ENCODE measurements around the gene ERICH4.

The ERICH4 gene, protein sequence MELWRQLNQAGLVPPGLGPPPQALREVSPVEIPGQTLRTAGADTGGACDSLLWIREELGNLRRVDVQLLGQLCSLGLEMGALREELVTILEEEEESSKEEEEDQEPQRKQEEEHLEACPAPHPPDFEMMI

DNA sequence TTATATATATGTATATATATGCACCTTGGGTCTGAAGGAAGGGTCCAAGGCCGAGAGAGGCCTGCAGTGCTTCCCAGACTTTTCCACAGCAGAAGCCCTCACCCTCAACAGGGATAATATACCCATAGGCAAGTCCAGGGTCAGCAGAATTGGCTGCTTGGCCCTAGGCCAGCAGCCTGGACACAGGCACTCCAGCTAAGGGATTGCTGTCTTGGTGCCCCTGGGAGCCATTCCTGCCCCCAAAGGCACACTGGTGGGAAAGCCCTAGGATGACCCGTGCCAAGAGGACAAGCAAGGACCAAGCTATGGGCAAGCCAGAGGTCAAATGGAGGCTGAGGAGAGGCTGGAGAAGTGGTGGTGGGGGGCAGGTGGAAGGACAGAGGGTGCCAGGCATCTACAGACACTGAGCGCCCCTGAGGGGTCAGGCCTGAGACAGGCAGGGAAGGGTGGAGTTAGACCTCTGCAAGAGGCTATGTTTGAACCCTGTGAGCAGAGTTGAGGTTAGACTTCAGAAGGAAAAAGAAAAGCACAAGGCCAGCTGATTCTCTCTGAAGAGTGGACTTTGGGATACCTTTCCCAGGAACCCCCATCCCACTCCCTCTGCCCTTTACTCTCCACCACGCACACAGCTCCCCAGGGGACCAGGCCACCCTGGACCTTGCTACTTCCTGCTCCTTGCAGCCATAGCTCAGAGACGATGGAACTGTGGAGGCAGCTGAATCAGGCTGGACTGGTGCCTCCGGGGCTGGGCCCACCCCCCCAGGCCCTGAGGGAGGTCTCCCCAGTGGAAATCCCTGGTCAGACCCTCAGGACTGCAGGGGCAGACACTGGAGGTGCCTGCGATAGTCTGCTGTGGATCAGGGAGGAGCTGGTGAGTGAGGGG lies at the start of gene ERICH4:
TSS of gene ERICH4 (plus strand) at position 684 of the 883 bp plus-strand sequence. CDS start at position 698, 14 bp downstream.
- H3K36me3 ChIP-seq: peaks cover 3% of the 10 kb centered on the region; the same call in 1 of the 2 replicates
- TF ChIP-seq, protein P1, sequence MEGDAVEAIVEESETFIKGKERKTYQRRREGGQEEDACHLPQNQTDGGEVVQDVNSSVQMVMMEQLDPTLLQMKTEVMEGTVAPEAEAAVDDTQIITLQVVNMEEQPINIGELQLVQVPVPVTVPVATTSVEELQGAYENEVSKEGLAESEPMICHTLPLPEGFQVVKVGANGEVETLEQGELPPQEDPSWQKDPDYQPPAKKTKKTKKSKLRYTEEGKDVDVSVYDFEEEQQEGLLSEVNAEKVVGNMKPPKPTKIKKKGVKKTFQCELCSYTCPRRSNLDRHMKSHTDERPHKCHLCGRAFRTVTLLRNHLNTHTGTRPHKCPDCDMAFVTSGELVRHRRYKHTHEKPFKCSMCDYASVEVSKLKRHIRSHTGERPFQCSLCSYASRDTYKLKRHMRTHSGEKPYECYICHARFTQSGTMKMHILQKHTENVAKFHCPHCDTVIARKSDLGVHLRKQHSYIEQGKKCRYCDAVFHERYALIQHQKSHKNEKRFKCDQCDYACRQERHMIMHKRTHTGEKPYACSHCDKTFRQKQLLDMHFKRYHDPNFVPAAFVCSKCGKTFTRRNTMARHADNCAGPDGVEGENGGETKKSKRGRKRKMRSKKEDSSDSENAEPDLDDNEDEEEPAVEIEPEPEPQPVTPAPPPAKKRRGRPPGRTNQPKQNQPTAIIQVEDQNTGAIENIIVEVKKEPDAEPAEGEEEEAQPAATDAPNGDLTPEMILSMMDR (IDR thresholded peaks at IDR 0.05; ENCODE audit: low read depth, low read length): no peak
- H3K4me3 ChIP-seq (ENCODE audit: low read depth, low read length): no peak within 1 kb of the TSS
- H3K9me3 ChIP-seq (ENCODE audit: severe bottlenecking): no peaks in the 10 kb centered on the region
- H3K27ac ChIP-seq: no peak within 1 kb of the TSS
- no peak for DNase-seq
- peaks cover 4% of the 10 kb centered on the region for H3K27me3 ChIP-seq (ENCODE audit: insufficient read depth, low read depth, severe bottlenecking)

DNA sequence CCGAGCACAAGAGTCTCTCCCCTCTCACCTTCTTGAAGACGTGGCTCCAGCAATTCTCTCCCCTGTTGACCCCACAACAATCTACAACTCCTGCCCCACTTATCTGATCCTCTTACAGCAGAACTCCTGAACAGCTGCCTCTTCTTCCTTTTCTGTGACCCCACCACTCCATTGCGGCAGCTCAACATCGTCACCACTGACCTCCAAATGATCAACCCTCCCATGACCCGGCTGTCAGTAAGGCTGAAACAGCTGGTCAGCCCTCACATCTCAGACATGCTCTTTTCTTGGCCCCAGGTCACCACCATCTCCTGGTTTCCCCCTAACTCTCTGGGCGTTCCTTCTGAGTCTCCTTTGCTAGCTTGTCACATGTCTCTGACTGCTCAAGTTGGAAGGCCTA lies 47.6 kb upstream of the ERICH4 start:
- peak; percentile 50 for DNase-seq
- H3K9me3 ChIP-seq (ENCODE audit: severe bottlenecking): no peaks in the 10 kb centered on the region
- peak overlapping the region; percentile 18 for H3K4me3 ChIP-seq (ENCODE audit: low read depth, low read length)
- peaks cover 31% of the 10 kb centered on the region for H3K36me3 ChIP-seq
- H3K27ac ChIP-seq: peak overlapping the region; percentile 66
- no peaks in the 10 kb centered on the region for H3K27me3 ChIP-seq (ENCODE audit: insufficient read depth, low read depth, severe bottlenecking)
- TF ChIP-seq, protein P1 (IDR thresholded peaks at IDR 0.05; ENCODE audit: low read depth, low read length): no peak

DNA sequence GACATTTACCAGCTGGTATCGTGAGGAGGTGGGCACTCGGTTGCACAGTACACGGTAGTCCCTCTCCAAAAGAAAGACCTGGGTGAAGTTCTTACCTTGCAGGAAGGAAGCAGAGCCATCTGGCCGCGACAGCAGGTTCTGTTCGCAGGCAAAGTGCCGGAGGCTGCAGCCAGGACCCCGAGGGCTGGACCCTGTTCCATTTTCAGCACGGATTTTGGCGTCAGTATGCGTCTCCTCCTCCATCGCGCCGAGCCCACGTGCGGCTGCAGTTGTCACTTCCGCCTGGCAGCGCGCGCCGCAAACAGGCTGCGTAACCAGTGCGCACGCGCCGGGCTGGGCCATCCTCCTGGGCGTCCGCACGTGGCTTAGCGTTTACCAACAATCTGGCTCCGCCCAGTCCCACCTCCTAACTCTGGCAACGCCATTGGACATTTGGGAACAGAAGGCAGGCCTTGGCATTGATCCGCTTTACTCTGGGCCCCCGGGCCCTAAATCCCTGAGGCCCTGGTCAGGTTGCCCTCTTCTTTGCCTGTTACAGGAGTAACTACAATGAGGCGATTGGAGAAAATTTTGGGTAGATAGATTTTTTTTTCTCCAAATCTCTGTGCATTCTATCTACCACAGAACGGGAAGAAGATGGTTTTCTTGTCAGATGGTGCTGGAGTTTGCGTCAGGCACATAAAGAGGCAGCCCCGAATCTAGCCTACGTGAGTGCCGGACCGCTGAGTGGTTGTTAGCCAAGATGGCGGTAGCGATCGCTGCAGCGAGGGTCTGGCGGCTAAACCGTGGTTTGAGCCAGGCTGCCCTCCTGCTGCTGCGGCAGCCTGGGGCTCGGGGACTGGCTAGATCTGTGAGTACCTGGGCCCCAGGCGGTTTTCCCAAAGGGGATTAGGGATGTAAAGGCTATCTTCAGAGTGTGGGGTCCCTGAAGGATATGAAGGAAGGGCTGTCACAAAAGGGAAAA lies 45.6 kb upstream of the ERICH4 start, which contains the start of the genes BCKDHA and EXOSC5:
TSS of gene BCKDHA (plus strand) at position 733 of the 964 bp plus-strand sequence. CDS start at position 743, 10 bp downstream.
TSS of gene EXOSC5 (minus strand) at position 274 of the 964 bp plus-strand sequence. CDS start at position 243, 31 bp downstream.
- Histone ChIP-seq H3K36me3 (peaks cover 15% of the 10 kb centered on the region), H3K4me3 (ENCODE audit: low read depth, low read length) (peak within 1 kb of the TSS; percentile 100), H3K9me3 (ENCODE audit: severe bottlenecking) (no peaks in the 10 kb centered on the region), H3K27ac (peak within 1 kb of the TSS; percentile 98), H3K27me3 (ENCODE audit: insufficient read depth, low read depth, severe bottlenecking) (no peaks in the 10 kb centered on the region)
- TF ChIP-seq, protein P1 (IDR thresholded peaks at IDR 0.05; ENCODE audit: low read depth, low read length): no peak
- peak; percentile 99 for DNase-seq

DNA sequence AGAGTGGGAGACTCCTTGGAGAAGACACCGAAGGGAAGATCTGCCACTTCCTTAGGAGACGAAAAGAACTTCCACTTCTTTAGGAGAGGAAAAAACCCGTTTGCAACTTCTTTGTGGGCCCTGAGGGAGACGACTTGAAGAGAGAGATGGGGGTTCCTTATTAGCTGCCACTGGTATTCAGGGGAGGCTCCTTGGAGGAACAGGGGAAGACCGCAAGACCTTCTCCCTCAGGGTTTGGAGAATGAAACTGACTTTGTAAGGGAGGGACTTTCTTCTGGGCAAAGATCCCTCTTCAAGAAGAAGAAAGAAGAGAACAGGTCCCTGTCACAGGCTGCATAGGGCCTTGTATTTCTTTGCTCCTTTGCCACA lies 44.9 kb upstream of the ERICH4 start:
- peak overlapping the region; percentile 98 for H3K27ac ChIP-seq
- no peak for DNase-seq

DNA sequence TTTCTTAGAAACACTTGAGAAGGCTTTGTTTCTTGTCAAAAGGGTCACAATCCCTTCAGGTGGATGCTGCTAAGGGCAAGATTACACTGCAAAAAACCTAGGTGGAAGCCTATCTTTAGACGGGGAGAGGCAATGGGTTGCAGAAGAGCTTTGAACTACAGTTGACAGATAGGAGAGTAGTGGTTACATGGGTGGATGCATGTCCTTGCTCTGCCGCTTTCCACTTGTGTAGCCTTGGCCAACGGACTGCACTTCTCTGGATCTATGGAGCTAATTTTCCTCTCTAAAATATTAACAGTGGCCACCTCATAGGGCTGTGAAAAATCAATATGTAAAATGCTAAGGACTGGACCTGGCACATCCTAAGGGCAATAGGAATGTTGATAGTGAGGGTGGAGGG lies 44.4 kb upstream of the ERICH4 start:
- Histone ChIP-seq H3K4me3 (ENCODE audit: low read depth, low read length) (peak overlapping the region; percentile 100), H3K27me3 (ENCODE audit: insufficient read depth, low read depth, severe bottlenecking) (no peaks in the 10 kb centered on the region), H3K36me3 (peaks cover 11% of the 10 kb centered on the region), H3K9me3 (ENCODE audit: severe bottlenecking) (no peaks in the 10 kb centered on the region), H3K27ac (peak overlapping the region; percentile 98)
- no peak for DNase-seq
- TF ChIP-seq, protein P1 (IDR thresholded peaks at IDR 0.05; ENCODE audit: low read depth, low read length): no peak

More for the DNA sequence above, 44.9 kb upstream of the ERICH4 start:
- Histone ChIP-seq H3K4me3 (ENCODE audit: low read depth, low read length) (peak overlapping the region; percentile 100), H3K9me3 (ENCODE audit: severe bottlenecking) (no peaks in the 10 kb centered on the region), H3K36me3 (peaks cover 13% of the 10 kb centered on the region), H3K27me3 (ENCODE audit: insufficient read depth, low read depth, severe bottlenecking) (no peaks in the 10 kb centered on the region)
- TF ChIP-seq, protein P1 (IDR thresholded peaks at IDR 0.05; ENCODE audit: low read depth, low read length): no peak

Measured in WERI-Rb-1 (cell line).